PC-9 (cell line): Measurements from ENCODE around the gene HSD17B13. TPM values are rescaled to one million over a fixed set of nuclear protein-coding genes. Genes with fewer than 3 reads are reported as not detected.

ENCODE experiments used
- BruUV-seq: library from RNA; stranded (reverse); fragments of 400-500 nt; replicated peaks from 2 replicates; lab custom pipeline; 2021; lab: Mats Ljungman, UMichigan
- CTCF ChIA-PET: fragments of 300-600 bp; sonication (Branson Sonifier 250); formaldehyde crosslinking; loops from one replicate; lab custom pipeline; 2022; ENCODE audit warnings: antibody characterized with exemption; lab: Charles Lee
- POLR2A ChIA-PET: fragments of 300-600 bp; sonication (Branson Sonifier 250); formaldehyde crosslinking; loops from one replicate; lab custom pipeline; 2022; ENCODE audit warnings: antibody characterized with exemption; ENCODE audit not compliant: unreplicated experiment; lab: Charles Lee
- DNase-seq, 2 experiments: peaks; one replicate each; pipeline versions ENCODE4 v3.0.0 to v3.0.0-alpha.2; 2015 to 2022; ENCODE audit warnings: mixed read lengths in 1 of 2
- H2AFZ ChIP-seq: fragments of 200-600 bp; sonication (generic); 2 replicates; pipeline ENCODE4 v1.8.1; 2017; ENCODE audit warnings: antibody characterized with exemption
- H3F3A ChIP-seq: fragments of 200-600 bp; sonication (generic); 2 replicates; pipeline ENCODE4 v1.8.1; 2017; ENCODE audit warnings: antibody characterized with exemption, mild to moderate bottlenecking, low read depth; ENCODE audit not compliant: insufficient read depth
- H3K27ac ChIP-seq: fragments of 200-600 bp; sonication (generic); 2 replicates; pipeline ENCODE4 v1.6.1; 2016; ENCODE audit warnings: mixed run types
- H3K27me3 ChIP-seq: fragments of 200-600 bp; sonication (generic); 2 replicates; pipeline ENCODE4 v1.6.1; 2016; ENCODE audit warnings: low read depth, mixed run types; ENCODE audit not compliant: insufficient read depth
- H3K36me3 ChIP-seq: fragments of 200-600 bp; sonication (generic); 2 replicates; pipeline ENCODE4 v1.6.1; 2016; ENCODE audit warnings: low read depth, mixed run types
- H3K4me1 ChIP-seq: fragments of 200-600 bp; sonication (generic); replicated peaks from 2 replicates; pipeline ENCODE4 v1.6.1; 2016; ENCODE audit warnings: mixed run types; ENCODE audit not compliant: insufficient read depth
- H3K4me2 ChIP-seq: fragments of 200-600 bp; sonication (generic); 2 replicates; pipeline ENCODE4 v1.6.1; 2017; ENCODE audit warnings: mixed run types
- H3K4me3 ChIP-seq: fragments of 200-600 bp; sonication (generic); 2 replicates; pipeline ENCODE4 v1.6.1; 2016; ENCODE audit warnings: mixed run types
- H3K79me2 ChIP-seq: fragments of 200-600 bp; sonication (generic); 2 replicates; pipeline ENCODE4 v1.6.1; 2017; ENCODE audit warnings: low read depth, mixed run types
- H3K9me2 ChIP-seq: fragments of 200-600 bp; sonication (generic); 2 replicates; pipeline ENCODE4 v1.8.1; 2017; ENCODE audit warnings: mild to moderate bottlenecking; ENCODE audit not compliant: insufficient read depth
- H3K9me3 ChIP-seq: fragments of 200-600 bp; sonication (generic); 2 replicates; pipeline ENCODE4 v1.8.1; 2016; ENCODE audit warnings: low read depth; ENCODE audit not compliant: insufficient read depth
- H4K20me1 ChIP-seq: fragments of 200-600 bp; sonication (generic); 2 replicates; pipeline ENCODE4 v1.8.1; 2017; ENCODE audit not compliant: insufficient read depth
- CTCF ChIP-seq: fragments of 200-600 bp; sonication (generic); conservative IDR thresholded peaks from 2 replicates; pipeline ENCODE4 v1.6.1; 2017; ENCODE audit warnings: mixed run types, antibody characterized with exemption, mild to moderate bottlenecking, moderate library complexity
- EZH2 ChIP-seq: fragments of 200-600 bp; sonication (generic); IDR thresholded peaks from 2 replicates; pipeline ENCODE4 v1.8.0; 2017; ENCODE audit warnings: antibody characterized with exemption, low read depth
- intact Hi-C: fragments of 100-400 bp; cut with micrococcal nuclease; formaldehyde crosslinking; loops from one replicate; pipeline ENCODE4 v1.10.0; 2022; ENCODE audit not compliant: unreplicated experiment
- total RNA-seq: library from RNA; stranded (reverse); gene quantifications from 2 replicates; pipeline ENCODE4 v1.2.3, GENCODE V29; 2021

Gene HSD17B13
- total RNA-seq, 1 experiment from 2014 or later = not detected

GRCh38 chr4:87274327-87274726 lies 48.4 kb downstream of the HSD17B13 start:
- CTCF ChIA-PET = no interaction called here
- H3K79me2 ChIP-seq = no peaks in the 10 kb centered on the region
- no peaks in the 10 kb centered on the region for H4K20me1 ChIP-seq

DNA sequence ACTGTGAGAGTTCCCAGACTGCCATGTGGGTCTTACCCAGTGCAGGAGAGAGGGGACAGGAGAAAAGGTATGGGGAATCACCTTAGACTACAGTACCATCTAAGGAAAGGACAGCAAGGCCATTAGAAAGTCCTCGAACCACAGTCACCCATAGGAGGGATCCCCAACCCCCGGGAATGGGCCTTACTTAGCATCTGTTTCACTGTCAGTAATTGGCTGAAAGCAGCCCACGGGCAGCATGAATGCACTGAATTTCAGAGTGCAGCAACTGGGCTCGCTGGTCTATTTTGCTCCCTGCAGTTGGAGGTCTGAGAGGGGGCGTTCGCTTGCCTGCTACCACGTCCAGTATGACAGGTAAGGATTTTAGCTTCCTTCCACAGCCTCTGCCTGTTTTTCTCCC lies 51.9 kb downstream of the HSD17B13 start:
- H3K4me2 ChIP-seq = no peak overlapping the region
- BruUV-seq = no TSS peak
- TF ChIP-seq EZH2 (no peak), CTCF (no peak)
- H3K9me3 ChIP-seq = no peaks in the 10 kb centered on the region
- no peaks in the 10 kb centered on the region for H3F3A ChIP-seq
- H3K4me3 ChIP-seq = no peak overlapping the region
- H3K9me2 ChIP-seq = no peaks in the 10 kb centered on the region
- CTCF ChIA-PET = no interaction called here
- intact Hi-C loops = loop anchor here (1.0 to 10.0 kb wide), 4 partner anchors 84 to 576 kb away; no protein-coding TSS in a partner anchor
- POLR2A ChIA-PET = no interaction called here
- DNase-seq = no peak
- no peak overlapping the region for H3K27ac ChIP-seq
- no peaks in the 10 kb centered on the region for H3K79me2 ChIP-seq
- H3K27me3 ChIP-seq = no peaks in the 10 kb centered on the region
- no peaks in the 10 kb centered on the region for H3K36me3 ChIP-seq
- no peaks in the 10 kb centered on the region for H4K20me1 ChIP-seq
- no peaks in the 10 kb centered on the region for H3K4me1 ChIP-seq
- H2AFZ ChIP-seq = no peak overlapping the region

More at GRCh38 chr4:87274327-87274726, 48.4 kb downstream of the HSD17B13 start:
- no peaks in the 10 kb centered on the region for H3K27me3 ChIP-seq
- H3F3A ChIP-seq = no peaks in the 10 kb centered on the region
- intact Hi-C loops = loop anchor here (5.0 to 10.0 kb wide), 3 partner anchors 80 to 573 kb away; no protein-coding TSS in a partner anchor
- no peaks in the 10 kb centered on the region for H3K36me3 ChIP-seq
- H2AFZ ChIP-seq = no peak overlapping the region
- no peak overlapping the region for H3K4me3 ChIP-seq
- no TSS peak for BruUV-seq
- no peak overlapping the region for H3K4me2 ChIP-seq
- H3K9me2 ChIP-seq = no peaks in the 10 kb centered on the region
- no peak for TF ChIP-seq EZH2
- no peak for TF ChIP-seq CTCF
- no peaks in the 10 kb centered on the region for H3K9me3 ChIP-seq
- no peak for DNase-seq
- H3K4me1 ChIP-seq = no peaks in the 10 kb centered on the region
- POLR2A ChIA-PET = no interaction called here
- H3K27ac ChIP-seq = no peak overlapping the region

DNA sequence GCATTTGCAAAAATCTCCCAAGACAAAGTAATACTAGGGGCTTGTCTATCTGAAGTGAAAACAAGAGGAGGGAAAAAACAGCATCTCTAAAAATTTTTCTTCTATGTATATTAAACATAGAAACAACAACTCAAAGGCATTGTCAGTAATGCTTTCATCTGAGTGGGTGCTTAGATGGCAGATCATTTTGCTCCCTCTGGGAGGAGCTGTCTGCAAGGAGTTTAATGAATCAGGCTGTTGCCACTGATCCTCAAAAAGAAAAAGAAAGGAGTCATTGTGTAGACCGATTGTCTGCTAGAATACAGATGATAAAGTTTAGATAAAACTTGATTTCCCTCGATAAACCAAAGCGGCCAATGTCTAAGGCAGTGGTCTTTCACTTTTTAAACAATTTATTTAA lies 52.5 kb downstream of the HSD17B13 start:
- no peak overlapping the region for H3K4me3 ChIP-seq
- CTCF ChIA-PET = interaction anchor here (0.6 kb wide), 1 partner anchor 230 kb away, joined by 4 read pairs; no protein-coding TSS in a partner anchor
- H4K20me1 ChIP-seq = no peaks in the 10 kb centered on the region

More for the DNA sequence above, 52.5 kb downstream of the HSD17B13 start:
- no peak overlapping the region for H3K27ac ChIP-seq
- no peak overlapping the region for H2AFZ ChIP-seq
- H3K79me2 ChIP-seq = no peaks in the 10 kb centered on the region
- BruUV-seq = no TSS peak
- POLR2A ChIA-PET = no interaction called here
- TF ChIP-seq CTCF (peak; percentile 57), EZH2 (no peak)
- DNase-seq = peak; percentile 5 to 38
- intact Hi-C loops = loop anchor here (1.0 to 10.0 kb wide), 4 partner anchors 85 to 577 kb away; no protein-coding TSS in a partner anchor
- H3K36me3 ChIP-seq = no peaks in the 10 kb centered on the region
- no peaks in the 10 kb centered on the region for H3K27me3 ChIP-seq
- no peaks in the 10 kb centered on the region for H3K9me3 ChIP-seq
- H3K9me2 ChIP-seq = no peaks in the 10 kb centered on the region
- no peak overlapping the region for H3K4me2 ChIP-seq
- H3F3A ChIP-seq = no peaks in the 10 kb centered on the region
- no peaks in the 10 kb centered on the region for H3K4me1 ChIP-seq
